Purkinje cell (primary cell): ENCODE measurements around the gene PIK3AP1. TPM values are rescaled to one million over a fixed set of nuclear protein-coding genes. Genes with fewer than 3 reads are reported as not detected.

Experiments used
- polyA plus RNA-seq: library from polyadenylated mRNA; unstranded; fragments of >200 nt; fragmentation: Nextera tagmentation; gene quantifications from 2 replicates; pipeline ENCODE4 v1.2.1, GENCODE V29; 2014

The PIK3AP1 gene
- polyA plus RNA-seq: not detected in 2 replicates

GRCh38 chr10:96720422-96721206, at the start of gene PIK3AP1:
PIK3AP1 (minus strand) TSS chr10:96720514; CDS start chr10:96720394, 120 bp downstream.

GRCh38 chr10:96586419-96587263, 133.7 kb downstream of the PIK3AP1 start, which contains the start of gene TM9SF3:
TM9SF3 (minus strand) TSS chr10:96587012; CDS start chr10:96586835, 177 bp downstream.

Other genes with a start within 250 kb of the PIK3AP1 start
- gene TLL2, start 206.6 kb downstream of the PIK3AP1 start, polyA plus RNA-seq: 1.4 TPM in 1 of 2 replicates, not detected in the other
- gene TM9SF3, start 133.5 kb downstream of the PIK3AP1 start, polyA plus RNA-seq: 66.1 and 85.4 TPM in 2 replicates
- 11.2 and 16.6 TPM in 2 replicates for gene LCOR, start 111.8 kb upstream of the PIK3AP1 start, polyA plus RNA-seq